Measurements from ENCODE around the gene ANKFN1.

GRCh38 chr17:56471696-56472095, 318.4 kb downstream of the ANKFN1 start:
- TF ChIP-seq CTCF (IDR thresholded peaks at IDR 0.05) (no peak), ZFX (IDR thresholded peaks at IDR 0.05; ENCODE audit: borderline replicate concordance) (no peak)

Measured in 22Rv1 (cell line).